ENCODE results near the gene MRGPRX2. TPM values are rescaled to one million over a fixed set of nuclear protein-coding genes. Genes with fewer than 3 reads are reported as not detected.

MRGPRX2 gene
- polyA plus RNA-seq, 3 donors, result not detected

GRCh38 chr11:19107125-19107524 lies 46.6 kb upstream of the MRGPRX2 start:
- no peaks in the 10 kb centered on the region for H4K20me1 ChIP-seq (ENCODE audit: insufficient read depth, low read length)
- Mint-ChIP-seq H3K9me3 (peaks cover 0 to 1% (median 0%) of the 10 kb centered on the region in 7 donors), H3K36me3 (no peaks in the 10 kb centered on the region), H3K4me3 (no peak overlapping the region), H3K27ac (no peak overlapping the region), H3K27me3 (ENCODE audit: low read depth in 3 of 3) (peaks cover 1 to 12% (median 2%) of the 10 kb centered on the region in 3 donors), H3K4me1 (peaks cover 10% of the 10 kb centered on the region)
- 100% methylated on average over 1 of the region's 1 CpG for WGBS (ENCODE audit: insufficient coverage)
- intact Hi-C loops (cut with micrococcal nuclease), result no loop called here
- peaks cover 10 to 11% of the 10 kb centered on the region in 2 donors for H3K4me1 ChIP-seq (ENCODE audit: control insufficient read depth in 1 of 2, insufficient read depth in 2 of 2, low read length in 2 of 2)
- H3K9ac ChIP-seq (ENCODE audit: insufficient read depth, low read length, poor library complexity, severe bottlenecking), result no peak overlapping the region
- no peak overlapping the region for H2AFZ ChIP-seq (ENCODE audit: insufficient read depth, low read depth, low read length, poor library complexity, severe bottlenecking)
- H3K9me3 ChIP-seq (replicated peaks in 1 of 2; ENCODE audit: control insufficient read depth in 1 of 2, insufficient read depth in 1 of 2, low read length in 2 of 2), result no peaks in the 10 kb centered on the region
- H3K4me2 ChIP-seq (replicated peaks; ENCODE audit: extremely low read depth, low read length, poor library complexity, severe bottlenecking), result no peak overlapping the region
- H3K27me3 ChIP-seq (ENCODE audit: control insufficient read depth in 2 of 2, insufficient read depth in 2 of 2, low read length in 2 of 2), result no peaks in the 10 kb centered on the region
- H3K36me3 ChIP-seq (replicated peaks in 1 of 2; ENCODE audit: control insufficient read depth in 1 of 2, insufficient read depth in 2 of 2, low read length in 2 of 2), result no peaks in the 10 kb centered on the region
- TF ChIP-seq, protein P1, sequence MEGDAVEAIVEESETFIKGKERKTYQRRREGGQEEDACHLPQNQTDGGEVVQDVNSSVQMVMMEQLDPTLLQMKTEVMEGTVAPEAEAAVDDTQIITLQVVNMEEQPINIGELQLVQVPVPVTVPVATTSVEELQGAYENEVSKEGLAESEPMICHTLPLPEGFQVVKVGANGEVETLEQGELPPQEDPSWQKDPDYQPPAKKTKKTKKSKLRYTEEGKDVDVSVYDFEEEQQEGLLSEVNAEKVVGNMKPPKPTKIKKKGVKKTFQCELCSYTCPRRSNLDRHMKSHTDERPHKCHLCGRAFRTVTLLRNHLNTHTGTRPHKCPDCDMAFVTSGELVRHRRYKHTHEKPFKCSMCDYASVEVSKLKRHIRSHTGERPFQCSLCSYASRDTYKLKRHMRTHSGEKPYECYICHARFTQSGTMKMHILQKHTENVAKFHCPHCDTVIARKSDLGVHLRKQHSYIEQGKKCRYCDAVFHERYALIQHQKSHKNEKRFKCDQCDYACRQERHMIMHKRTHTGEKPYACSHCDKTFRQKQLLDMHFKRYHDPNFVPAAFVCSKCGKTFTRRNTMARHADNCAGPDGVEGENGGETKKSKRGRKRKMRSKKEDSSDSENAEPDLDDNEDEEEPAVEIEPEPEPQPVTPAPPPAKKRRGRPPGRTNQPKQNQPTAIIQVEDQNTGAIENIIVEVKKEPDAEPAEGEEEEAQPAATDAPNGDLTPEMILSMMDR (IDR thresholded peaks at IDR 0.05), result no peak
- DNase-seq, result no peak
- no peak overlapping the region for H3K4me3 ChIP-seq (replicated peaks in 1 of 3; ENCODE audit: low read depth in 2 of 3, low read length in 3 of 3)
- H3K27ac ChIP-seq (ENCODE audit: low read depth in 1 of 2, low read length in 2 of 2), result no peak overlapping the region
- H3K79me2 ChIP-seq (ENCODE audit: insufficient read depth, low read length), result no peaks in the 10 kb centered on the region

- Mint-ChIP-seq H3K4me1 (peaks cover 10% of the 10 kb centered on the region), H3K36me3 (no peaks in the 10 kb centered on the region), H3K27ac (no peak overlapping the region), H3K4me3 (no peak overlapping the region), H3K27me3 (ENCODE audit: low read depth in 3 of 3) (peaks cover under 1 to 12% (median 4%) of the 10 kb centered on the region in 3 donors), H3K9me3 (peaks cover 0 to 3% (median 2%) of the 10 kb centered on the region in 7 donors)
- Histone ChIP-seq H3K36me3 (replicated peaks in 1 of 2; ENCODE audit: control insufficient read depth in 1 of 2, insufficient read depth in 2 of 2, low read length in 2 of 2) (no peaks in the 10 kb centered on the region), H3K27ac (ENCODE audit: low read depth in 1 of 2, low read length in 2 of 2) (no peak overlapping the region), H3K27me3 (ENCODE audit: control insufficient read depth in 2 of 2, insufficient read depth in 2 of 2, low read length in 2 of 2) (no peaks in the 10 kb centered on the region), H3K4me3 (replicated peaks in 1 of 3; ENCODE audit: low read depth in 2 of 3, low read length in 3 of 3) (no peak overlapping the region), H3K4me2 (replicated peaks; ENCODE audit: extremely low read depth, low read length, poor library complexity, severe bottlenecking) (no peak overlapping the region), H3K9ac (ENCODE audit: insufficient read depth, low read length, poor library complexity, severe bottlenecking) (no peak overlapping the region), H4K20me1 (ENCODE audit: insufficient read depth, low read length) (no peaks in the 10 kb centered on the region), H3K79me2 (ENCODE audit: insufficient read depth, low read length) (no peaks in the 10 kb centered on the region), H3K9me3 (replicated peaks in 1 of 2; ENCODE audit: control insufficient read depth in 1 of 2, insufficient read depth in 1 of 2, low read length in 2 of 2) (no peaks in the 10 kb centered on the region), H3K4me1 (ENCODE audit: control insufficient read depth in 1 of 2, insufficient read depth in 2 of 2, low read length in 2 of 2) (peaks cover 10 to 11% of the 10 kb centered on the region in 2 donors), H2AFZ (ENCODE audit: insufficient read depth, low read depth, low read length, poor library complexity, severe bottlenecking) (no peak overlapping the region)
- no peak for DNase-seq
- TF ChIP-seq, protein P1 (IDR thresholded peaks at IDR 0.05), result no peak
- intact Hi-C loops (cut with micrococcal nuclease), result no loop called here
- 83% methylated on average over 1 of the region's 1 CpG for WGBS (ENCODE audit: insufficient coverage)
Observed at GRCh38 chr11:19105011-19105410, 44.5 kb upstream of the MRGPRX2 start.

All from CD14-positive monocyte (primary cell).